ENCODE data around the gene RPIA.

The RPIA gene

DNA sequence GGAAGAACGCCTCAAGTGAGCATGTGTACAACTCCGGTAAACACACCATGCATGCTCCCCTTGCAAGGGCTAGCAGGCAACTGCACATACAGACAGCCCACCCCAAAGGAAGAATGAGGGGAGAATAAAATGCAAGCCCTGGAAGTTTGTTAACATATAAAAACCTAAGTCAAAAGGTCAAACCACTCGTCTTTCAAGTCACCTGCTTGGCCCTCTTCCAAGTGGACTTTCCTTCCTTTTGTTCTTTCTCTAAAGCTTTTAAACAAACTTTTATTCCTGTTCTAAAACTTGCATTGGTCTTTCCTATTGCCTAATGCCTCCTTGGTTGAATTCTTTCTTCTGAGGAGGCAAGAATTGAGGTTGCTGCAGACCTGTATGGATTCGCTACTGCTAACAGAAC lies 5.2 kb upstream of the RPIA start:
- DNase-seq, result no peak

DNA sequence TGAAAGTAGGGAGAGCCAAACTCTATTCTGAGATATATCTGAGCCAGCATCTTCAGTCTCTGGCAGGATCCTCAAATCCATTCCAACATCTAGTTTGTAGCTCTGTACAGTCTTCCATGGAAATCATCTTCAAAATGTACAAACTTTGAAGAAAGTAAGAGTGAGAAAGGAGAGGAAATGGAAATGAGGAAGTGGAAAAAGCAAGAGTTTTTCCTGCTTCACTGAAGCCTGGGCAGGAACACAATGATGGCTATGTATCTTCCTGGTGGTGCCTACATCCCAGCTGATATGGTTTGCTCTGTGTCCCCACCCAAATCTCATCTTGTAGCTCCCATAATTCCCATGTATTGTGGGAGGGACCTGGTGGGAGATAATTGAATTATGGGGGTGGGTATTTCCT lies 4.1 kb upstream of the RPIA start:
- no peak for DNase-seq

DNA sequence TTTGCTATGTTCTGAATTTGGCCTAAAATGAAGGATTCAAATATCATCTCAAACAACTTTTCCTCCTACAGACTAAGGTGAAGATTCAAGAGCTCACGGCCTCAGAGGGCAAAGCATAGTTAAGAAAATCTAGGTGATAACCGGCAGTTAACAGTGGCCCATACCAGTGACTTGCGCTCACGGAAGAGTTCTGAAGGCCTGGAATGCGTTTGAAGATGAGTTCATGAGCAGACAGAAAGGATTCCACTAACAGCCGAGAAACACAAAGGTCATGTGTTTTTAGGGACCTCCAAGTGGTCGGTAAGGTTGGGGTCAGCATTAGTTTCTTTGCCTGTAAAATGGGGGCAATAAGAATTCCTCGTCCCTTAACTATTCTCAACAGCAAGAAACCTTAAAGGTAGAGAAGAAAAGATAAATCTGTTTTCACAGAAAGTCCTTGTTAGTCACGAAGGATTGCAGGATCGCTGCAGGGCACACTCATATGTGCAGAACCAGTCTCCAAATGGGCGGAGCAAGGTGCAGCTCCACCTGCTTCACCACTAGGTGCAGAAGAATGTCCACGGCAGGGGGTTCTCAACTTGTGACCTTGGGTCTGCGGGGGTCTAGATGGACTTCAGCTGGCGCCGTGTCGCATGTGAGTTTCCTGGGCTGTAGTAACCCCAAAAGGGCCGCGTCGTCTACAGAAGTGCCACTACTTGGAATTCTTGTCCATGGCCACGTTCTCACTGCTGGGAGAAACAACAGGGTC lies 708 bp upstream of the RPIA start:
- peak; percentile 29 for DNase-seq

DNA sequence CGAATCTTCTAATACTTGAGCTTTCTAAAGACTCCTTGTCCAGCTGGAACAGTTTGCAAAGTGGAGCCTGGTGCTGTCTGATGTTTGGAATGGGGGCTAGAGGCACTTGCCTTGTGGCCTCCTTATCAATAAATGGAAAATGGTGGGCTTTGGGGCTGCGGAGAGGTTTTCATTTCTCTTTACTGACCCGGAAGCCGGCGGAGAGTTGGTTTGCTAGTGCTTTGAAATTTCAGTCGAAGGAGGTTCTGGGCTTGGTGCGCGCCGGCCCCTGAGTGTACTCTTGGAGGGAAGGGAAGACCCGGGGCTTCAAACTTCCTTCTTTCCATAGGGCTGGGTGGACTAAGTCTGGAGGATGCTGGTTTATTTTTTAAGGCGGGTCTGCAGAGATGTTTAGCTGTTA lies 714 bp downstream of the RPIA start:
- no peak for DNase-seq

DNA sequence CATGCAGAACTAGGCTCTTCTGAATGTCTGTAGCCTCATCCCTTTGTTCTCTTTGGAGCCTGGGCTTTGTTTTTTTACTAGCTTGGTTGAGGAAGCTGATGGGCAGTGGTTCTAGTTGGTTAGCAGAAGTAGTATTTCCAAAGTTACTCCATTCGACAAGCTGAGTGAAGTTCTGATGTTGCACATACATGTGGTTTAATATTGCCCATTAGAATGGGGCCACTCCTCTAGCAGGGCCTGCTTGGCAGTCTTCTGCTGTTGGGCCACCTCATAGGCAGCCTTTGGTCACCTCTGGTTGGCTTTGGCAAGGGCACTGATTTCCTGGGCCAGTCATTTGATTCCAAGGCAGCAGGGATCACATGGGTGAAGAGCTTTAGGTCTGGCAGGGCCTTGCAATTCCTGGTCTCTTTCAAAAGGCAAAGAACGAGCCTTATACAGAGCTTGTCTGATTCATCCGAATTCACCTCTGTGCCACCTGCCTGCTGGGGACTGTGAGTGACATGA lies 2.5 kb downstream of the RPIA start:
- no peak for DNase-seq

DNA sequence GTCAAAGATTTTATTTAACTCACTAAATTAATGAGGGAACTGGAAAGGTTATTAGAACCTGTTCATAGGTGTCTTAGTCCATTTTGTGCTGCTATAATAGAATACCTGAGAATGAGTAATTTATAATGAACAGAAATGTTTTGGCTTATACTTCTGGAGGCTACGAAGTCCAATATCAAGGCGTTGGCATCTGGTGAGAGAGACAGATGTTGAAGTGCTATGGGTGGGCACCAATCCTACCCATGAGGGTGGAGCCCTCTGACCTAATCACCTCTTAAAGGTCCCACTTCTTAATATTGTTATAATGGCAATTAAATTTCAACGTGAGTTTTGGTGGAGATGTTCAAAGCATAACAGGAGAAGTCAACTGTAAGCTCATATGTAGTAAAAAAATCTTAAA lies 5.1 kb downstream of the RPIA start:
- DNase-seq, result no peak

DNA sequence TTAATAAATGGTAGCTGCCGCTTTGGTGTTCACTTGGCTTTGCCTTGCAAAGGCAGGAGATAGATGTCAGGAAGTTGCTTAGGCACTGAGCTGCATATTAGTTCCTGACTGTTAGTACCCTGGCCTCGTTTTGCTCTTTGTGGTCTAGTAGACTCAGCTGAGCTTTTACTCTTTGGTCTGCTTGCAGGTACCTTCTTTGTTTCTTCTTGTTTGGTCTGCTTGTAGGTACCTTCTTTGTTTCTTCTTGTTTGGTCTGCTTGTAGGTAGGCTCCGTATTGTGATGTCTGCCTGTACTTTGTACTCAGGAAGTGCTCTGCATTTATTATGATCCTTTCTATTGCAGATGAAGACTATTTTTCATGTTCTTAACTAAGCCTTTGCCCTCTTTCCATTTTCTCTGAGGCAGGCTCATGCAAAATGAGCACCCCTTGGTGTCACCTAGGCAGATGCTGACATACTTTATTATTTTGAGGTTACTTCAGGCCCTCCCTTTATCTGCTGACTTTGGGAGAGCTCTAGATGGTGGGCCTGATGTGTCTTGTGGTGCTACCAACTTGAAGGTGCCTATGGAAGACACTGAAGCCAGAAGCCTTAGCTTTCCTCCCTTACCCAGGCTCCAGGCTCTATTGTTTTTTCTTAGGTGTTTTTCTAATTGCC lies 6.0 kb downstream of the RPIA start:
- no peak for DNase-seq

DNA sequence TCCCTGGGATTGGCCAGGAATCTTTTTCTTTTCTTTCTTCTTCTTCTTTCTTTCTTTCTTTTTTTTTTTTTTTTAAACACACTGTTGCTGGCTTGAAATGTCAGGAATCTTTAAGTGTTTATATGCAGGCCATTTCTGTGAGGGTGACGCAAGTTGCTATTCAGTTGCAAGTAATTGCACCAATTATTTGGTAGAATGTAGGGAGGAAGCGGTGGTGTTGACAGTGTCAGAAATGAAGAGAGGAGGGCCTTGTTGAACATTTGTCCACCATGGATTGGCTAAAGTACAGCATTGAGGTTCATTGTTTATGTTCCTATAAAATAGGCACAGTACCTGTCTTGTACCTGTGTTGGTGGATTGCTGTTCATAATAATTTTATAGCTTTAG lies 6.5 kb downstream of the RPIA start:
- DNase-seq, result no peak

DNA sequence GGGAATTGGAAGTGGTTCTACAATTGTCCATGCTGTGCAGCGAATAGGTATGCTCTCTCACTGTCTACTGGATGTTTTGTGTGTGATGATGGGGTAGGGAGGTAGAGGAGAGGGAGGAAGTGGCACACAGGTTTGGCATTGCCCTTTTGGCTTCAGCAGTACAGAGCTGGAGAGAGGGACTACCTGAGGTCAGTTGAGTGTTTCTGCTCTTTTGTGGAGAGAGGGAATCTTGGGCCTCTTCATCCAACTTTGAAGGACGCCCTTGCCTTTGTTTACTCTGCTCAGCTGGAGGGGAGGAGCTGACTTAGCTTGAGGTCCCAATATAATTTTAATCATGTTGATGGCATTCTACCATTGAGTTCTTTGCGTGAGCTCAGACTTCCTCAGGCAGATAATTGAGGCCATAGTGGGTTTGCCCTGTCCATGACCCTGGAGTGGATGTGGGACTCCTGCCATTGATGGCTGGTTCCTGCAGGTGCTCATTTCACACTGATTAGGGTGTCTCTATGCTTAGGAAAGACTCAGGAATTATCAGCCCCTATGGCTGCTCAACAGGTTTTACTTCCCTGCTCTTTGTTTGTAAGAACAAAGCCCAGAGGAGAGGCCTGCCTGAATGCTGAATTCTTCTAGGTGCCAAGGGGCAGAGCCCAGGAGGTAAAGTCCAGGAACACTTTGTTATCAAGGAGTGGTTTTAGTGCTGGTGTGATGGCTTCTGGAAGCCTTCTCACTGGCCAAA lies 7.2 kb downstream of the RPIA start:
- no peak for DNase-seq

DNA sequence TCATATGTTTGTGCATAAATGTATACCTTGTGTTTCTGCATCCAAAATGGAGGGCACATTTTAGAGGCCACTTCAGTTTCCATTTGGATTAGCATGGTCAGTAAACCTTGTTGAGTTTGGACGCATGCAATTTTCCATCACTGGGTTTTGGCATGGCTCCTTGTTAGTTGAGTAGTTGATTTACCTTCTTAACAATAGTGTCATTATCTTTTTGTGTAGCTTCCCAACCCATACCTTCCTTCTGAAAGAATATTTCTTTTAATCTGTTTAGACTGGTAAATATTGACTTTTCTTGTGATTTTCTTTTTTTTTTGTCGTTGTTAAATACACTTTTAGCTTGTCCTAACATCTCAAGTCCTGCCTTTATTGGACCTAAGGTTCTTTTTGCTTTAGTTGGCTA lies 15.5 kb downstream of the RPIA start:
- no peak for DNase-seq

DNA sequence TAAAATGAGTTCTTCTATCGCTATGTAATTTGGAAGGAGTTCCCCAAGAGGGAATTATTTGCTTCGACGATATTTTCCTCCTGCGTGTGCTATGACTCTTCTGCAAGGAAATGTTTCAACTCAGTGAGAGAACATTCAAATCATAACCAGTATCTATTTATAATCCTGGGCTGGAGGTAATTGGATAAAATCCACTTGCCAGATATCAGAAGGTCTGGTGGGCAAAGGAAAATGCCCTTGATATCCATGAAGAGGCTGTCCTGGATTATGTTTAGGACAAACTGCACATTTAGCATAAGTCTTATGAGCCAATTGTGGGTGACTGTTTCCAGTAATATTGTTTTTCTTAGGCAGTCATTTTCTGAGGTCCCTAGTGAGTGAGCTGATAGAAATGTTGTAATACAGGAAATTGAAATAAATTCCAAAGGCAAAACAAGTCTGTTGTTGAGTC lies 17.7 kb downstream of the RPIA start:
- no peak for DNase-seq

DNA sequence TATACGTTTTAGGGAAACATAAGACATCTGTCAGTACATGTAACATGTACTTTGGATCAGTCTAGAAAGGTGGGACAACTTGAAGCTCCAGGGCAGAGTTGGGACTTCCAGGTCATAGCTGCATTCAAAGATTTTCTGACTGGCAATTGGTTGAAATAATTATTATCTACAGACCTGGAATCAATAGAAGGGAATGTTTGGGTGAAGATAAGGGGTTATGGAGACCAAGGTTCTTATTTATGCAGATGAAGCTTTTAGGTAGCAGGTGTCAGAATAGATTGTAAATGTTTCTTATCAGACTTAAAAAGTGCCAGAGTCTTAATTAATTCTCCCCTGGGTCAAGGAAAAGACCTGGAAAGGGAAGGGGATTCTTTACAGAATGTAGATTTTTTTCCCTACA lies 19.8 kb downstream of the RPIA start:
- DNase-seq, result no peak

DNA sequence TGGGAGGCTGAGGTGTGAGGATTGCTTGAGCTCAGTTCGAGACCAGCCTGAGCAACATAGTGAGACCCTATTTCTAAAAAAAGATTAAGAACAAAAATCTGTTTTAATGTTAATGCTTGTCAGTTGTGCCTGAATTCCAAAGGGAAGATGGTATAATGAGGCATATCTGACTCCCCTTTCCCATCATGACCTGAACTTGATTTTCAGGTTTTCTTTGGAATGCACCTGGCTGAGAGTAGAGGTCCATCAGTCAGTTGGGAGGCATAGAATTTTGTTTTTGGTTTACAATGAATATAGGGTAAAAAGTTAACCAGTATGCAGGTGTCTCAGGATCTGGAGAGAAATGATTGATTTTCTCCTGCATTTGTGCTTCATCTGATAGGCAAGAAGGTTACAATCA lies 20.4 kb downstream of the RPIA start:
- no peak for DNase-seq

DNA sequence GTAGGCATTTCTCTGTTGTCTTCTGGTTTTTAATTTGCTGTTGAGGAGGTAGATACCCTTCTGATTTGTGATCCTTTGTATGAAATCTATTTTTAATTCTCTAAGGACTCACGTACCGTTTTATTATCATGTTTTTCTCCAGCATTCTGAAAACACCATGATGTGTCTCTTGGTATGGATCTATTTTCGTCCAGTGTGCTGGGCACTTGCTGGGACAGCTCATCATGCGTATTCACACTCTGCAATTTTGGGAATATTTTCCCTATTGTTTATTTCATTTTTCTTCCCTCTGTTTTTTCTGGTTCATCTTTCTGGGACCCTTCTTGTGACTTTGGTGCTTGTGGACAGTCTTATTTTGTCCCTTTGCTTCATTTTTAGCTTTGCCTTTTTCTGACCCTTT lies 21.9 kb downstream of the RPIA start:
- no peak for DNase-seq

DNA sequence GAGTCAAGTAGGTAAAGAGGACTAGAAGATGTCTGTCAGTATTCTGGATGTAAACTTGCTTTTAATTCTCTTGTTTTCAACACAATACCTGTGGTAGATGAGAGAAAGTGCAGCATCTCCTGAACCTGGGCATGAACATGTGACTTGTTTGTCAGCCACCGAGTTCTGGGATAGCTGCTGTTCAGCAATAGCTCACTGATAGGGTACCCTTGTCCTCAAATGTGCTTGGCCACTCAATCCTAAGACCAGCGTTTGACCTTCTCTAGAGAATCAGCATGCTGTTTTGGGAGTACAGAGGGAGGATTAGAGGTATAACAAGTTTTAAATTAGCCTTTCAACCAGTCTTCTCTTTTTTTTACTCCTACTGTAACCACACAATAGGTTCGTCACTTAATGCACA lies 23.2 kb downstream of the RPIA start:
- no peak for DNase-seq

DNA sequence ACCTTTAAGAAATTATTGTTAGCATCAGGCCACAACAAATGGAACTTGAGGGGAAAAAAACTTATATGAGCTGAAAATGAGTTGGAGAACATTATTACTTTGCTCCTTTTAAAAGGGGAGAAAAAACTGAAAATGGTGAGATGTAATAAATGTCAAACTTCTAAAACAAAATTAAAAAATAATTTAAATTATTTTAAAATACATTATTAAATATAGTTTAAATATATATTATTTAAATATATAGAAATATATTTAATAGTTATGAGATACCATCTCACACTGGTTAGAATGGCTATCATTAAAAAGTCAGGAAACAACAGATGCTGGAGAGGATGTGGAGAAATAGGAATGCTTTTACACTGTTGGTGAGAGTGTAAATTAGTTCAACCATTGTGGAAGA lies 28.9 kb downstream of the RPIA start:
- DNase-seq, result no peak

DNA sequence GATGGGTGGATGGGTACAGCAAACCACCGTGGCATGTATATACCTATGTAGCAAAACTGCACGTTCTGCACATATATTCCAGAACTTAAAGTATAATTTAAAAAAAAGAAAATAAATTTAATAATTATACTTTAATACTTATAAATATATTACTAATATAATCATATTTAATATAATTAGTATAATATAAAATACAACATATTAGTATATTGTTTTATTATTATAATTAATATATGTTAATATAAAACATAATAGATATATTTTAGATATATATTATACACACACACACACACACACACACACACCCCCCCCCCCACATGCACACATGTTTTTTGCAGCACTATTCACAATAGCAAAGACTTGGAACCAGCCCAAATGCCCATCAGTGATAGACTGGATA lies 29.8 kb downstream of the RPIA start:
- DNase-seq, result no peak

DNA sequence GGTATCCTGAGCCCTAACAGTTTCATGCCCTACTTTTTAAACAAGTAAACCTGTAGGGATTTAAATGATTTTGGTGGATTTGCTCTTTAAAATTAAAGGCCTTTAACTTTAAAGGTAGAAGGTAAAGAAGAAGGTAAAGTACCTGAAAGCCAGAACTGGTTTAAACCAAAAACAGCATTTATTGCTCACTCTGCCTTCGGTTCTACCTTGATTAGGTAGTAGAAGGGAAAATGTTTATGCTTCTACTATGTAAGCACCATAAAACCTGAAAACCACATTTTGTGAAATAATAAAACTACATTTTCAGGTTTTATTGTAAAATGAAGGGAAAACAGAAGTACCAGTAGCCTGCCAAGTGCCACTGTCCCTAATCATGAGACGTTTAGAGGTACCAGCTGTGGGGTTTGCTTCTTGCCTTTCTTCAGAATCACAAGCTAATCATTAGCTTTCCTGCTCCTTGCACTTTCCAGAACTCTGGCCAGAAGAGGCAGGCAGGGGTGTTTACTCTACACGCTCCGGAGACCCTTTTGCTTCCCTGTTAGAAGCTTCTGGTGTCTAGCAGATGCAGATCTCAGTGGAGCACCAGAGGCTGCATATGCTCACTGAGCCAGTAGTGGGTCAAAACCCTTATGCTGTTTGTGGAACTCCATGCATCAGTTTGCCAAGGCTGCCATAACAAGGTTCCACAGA lies 33.3 kb downstream of the RPIA start:
- no peak for DNase-seq

DNA sequence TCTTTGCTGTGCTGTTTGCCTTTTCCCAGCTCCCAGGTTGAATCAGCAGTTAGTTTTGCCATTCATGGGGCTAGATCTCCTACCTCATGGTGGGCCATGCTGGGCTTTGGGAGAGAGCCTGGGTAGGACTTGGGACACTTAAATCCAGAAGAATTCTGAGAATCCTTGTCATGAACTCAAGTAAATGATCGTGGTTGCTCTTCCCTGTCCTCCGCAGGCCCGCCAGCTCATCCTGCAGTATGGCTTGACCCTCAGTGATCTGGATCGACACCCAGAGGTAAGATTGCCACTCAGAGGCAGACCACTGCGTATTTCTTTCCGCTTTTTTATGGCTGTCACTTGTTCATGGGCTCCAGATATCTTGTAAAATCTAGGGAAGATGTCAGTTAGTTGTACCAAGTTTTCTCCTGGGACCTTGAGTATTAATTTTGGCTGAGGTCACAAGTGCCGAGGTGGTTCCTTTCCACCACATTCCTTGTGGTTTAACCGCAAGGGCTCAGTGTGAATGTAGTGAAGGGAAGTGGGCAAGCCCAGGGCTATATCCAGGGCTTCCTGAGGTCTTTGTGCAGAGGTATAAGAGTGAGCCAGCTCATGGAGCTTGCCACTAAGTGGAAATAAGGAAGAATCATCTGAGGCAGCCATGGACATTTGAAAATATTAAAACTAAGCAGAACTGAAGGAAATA lies 37.7 kb downstream of the RPIA start:
- DNase-seq, result no peak

DNA sequence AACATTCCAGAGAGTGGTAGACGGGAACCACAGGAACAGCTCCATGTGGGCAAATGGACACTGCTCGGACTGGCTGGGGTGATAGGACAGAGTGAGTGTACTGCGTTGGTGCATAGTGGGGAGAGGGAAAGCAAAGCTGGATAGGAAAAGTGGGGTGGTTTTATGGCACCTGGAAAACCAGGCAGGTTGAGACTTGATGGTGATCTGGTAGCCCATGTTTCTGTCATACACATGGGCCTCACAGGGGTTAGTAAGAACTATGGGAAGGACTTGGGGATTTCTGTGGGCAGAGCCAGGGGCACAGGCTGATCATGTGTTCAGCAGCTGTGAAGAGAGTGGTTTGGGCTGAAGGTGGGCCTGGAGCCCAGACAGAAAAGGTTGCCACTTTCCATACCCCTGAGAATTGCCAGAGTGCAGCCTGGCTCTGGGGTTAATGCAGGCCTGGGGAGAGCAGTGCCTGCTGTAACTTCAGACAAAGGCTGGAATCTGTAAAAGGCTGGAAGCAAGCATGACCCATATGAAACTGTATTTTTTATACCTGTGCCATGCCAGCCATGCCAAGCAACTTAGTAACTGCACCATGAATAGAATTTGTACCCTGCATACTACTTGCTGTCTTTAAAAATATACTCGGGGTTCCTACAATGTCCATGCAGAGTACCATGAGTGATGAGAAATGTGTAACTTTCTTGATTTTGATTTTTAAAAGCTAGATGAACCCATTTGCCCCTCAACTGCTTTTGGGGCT lies 41.9 kb downstream of the RPIA start:
- no peak for DNase-seq

DNA sequence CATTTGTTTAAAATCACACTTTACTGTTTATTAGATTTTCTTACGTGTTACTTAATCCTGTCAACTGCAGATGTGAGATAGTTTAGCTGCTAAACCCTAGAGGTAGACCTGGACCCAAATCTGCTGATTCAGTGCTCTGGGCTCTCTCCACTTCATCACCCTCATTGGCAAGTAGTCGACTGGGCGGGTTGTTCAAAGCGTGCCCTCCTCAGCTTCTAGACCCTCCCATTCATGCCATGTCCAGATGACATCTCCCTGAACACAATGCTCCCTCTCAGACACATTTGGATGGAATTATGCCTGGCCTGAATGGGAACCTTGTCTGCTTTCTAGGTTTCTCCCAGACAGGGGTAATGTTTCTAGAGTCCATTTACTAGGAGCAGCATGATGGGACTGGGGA lies 43.7 kb downstream of the RPIA start:
- no peak for DNase-seq

DNA sequence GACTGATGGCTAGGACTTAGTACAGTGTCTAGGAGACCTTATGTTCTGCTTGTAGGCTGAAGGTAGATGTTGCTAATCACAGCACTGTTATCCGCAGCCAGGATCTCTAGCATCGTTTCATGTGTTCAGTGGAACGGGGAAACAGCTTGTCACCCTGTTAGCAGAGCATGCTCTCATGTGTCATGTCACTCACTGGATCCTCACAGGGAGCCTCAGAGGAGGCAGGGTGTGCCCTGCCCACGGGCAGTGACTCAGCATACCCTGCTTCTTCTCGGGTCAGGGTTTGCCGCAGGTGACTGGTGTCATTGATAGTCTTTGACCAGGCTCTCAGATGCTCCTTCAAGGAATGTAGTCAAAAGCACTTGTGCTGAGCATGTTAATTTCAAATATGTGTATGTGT lies 44.4 kb downstream of the RPIA start:
- DNase-seq, result no peak
